ENCODE results near the gene FKBP10. TPM values are rescaled to one million over a fixed set of nuclear protein-coding genes. Genes with fewer than 3 reads are reported as not detected.

Gene FKBP10
- total RNA-seq, 1 experiment from 2014 or later: 30.0 TPM

DNA sequence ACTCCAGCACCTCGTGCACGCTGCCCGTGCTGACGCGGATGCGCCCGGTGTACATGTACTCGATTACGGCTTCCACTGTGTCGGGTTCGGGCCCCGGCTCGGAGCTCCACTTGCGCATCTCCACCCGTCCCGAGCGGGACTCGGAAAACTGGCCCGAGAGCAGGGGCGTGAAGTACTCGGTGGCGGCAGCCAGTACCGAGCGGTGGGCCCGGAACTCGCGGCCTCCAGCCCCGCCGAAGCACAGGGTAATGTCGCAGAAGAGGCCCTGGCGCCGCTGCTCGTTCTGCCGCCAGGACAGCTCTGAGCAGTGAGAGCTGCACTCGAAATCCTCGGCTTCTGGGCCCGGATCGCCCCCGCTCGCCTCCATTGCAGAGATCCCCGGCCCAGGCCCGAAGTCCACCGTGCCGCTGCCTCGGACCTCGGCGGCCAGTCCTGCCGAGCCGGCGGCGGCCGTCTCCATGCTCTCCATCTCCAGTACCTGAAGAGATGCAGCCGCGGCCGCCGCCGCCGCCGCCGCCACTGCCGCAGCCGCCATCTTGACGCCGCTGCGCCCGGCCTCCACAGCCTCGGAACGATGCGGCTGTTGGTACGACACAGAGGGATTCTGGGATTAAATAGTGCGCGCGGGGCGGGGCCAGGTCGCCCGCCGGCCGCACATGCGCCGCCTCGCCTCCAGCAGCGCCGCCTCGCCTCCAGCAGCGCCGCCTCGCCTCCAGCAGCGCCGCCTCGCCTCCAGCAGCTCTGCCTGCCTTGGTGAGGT is 52.2 kb downstream of the FKBP10 start, which contains the start of gene KLHL11:
TSS of gene KLHL11 (minus strand) at position 588 of the 760 bp plus-strand sequence. CDS start at position 535, 53 bp downstream.
- intact Hi-C loops (cut with micrococcal nuclease; ENCODE audit: unreplicated experiment): no loop called here
- peak; percentile 86 for DNase-seq (ENCODE audit: low spot score)
- BruUV-seq (replicated peaks): no TSS peak
- Histone ChIP-seq H3K27me3 (replicated peaks; ENCODE audit: insufficient read depth, low read depth, low read length, poor library complexity) (no peaks in the 10 kb centered on the region), H3K9me3 (ENCODE audit: low read depth, low read length, poor library complexity, severe bottlenecking) (no peaks in the 10 kb centered on the region), H3K4me3 (ENCODE audit: low read depth, low read length, poor library complexity, severe bottlenecking) (peak within 1 kb of the TSS; percentile 80), H3K36me3 (ENCODE audit: insufficient read depth, low read length, poor library complexity, severe bottlenecking) (peaks cover 21% of the 10 kb centered on the region), H3K4me1 (ENCODE audit: insufficient read depth, low read length, poor library complexity, severe bottlenecking) (no peaks in the 10 kb centered on the region), H3K27ac (ENCODE audit: low read depth, low read length, poor library complexity, severe bottlenecking) (peak within 1 kb of the TSS; percentile 83)
- POLR2A ChIA-PET (ENCODE audit: low non-redundant PET): no interaction called here
- CTCF ChIA-PET: no interaction called here
- no peak for TF ChIP-seq EZH2 (IDR thresholded peaks at IDR 0.05; ENCODE audit: borderline replicate concordance, low read depth, low read length, poor library complexity, severe bottlenecking)
- TF ChIP-seq, protein P1, sequence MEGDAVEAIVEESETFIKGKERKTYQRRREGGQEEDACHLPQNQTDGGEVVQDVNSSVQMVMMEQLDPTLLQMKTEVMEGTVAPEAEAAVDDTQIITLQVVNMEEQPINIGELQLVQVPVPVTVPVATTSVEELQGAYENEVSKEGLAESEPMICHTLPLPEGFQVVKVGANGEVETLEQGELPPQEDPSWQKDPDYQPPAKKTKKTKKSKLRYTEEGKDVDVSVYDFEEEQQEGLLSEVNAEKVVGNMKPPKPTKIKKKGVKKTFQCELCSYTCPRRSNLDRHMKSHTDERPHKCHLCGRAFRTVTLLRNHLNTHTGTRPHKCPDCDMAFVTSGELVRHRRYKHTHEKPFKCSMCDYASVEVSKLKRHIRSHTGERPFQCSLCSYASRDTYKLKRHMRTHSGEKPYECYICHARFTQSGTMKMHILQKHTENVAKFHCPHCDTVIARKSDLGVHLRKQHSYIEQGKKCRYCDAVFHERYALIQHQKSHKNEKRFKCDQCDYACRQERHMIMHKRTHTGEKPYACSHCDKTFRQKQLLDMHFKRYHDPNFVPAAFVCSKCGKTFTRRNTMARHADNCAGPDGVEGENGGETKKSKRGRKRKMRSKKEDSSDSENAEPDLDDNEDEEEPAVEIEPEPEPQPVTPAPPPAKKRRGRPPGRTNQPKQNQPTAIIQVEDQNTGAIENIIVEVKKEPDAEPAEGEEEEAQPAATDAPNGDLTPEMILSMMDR (conservative IDR thresholded peaks at IDR 0.05; ENCODE audit: low read depth, low read length): no peak

DNA sequence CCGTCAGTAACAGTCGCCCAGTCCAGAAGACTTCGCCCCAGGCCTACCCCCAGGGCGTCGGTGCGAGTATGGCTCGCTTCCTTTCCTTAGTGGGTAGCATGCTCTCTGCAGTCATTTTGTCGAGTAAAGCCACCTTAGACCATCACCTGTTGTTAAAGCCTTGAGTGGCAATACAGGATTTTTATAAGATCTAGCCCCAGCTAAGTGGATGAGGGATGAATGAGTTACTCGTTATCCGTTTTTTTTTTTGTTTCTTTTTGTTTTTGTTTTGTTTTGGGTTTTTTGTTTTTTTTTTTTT is 52.7 kb downstream of the FKBP10 start:
- Histone ChIP-seq H3K4me1 (ENCODE audit: insufficient read depth, low read length, poor library complexity, severe bottlenecking) (no peaks in the 10 kb centered on the region), H3K27me3 (replicated peaks; ENCODE audit: insufficient read depth, low read depth, low read length, poor library complexity) (no peaks in the 10 kb centered on the region), H3K9me3 (ENCODE audit: low read depth, low read length, poor library complexity, severe bottlenecking) (no peaks in the 10 kb centered on the region), H3K36me3 (ENCODE audit: insufficient read depth, low read length, poor library complexity, severe bottlenecking) (peaks cover 24% of the 10 kb centered on the region), H3K4me3 (ENCODE audit: low read depth, low read length, poor library complexity, severe bottlenecking) (peak overlapping the region; percentile 80), H3K27ac (ENCODE audit: low read depth, low read length, poor library complexity, severe bottlenecking) (no peak overlapping the region)
- no peak for DNase-seq (ENCODE audit: low spot score)
- ChIA-PET CTCF (no interaction called here), POLR2A (ENCODE audit: low non-redundant PET) (no interaction called here)
- intact Hi-C loops (cut with micrococcal nuclease; ENCODE audit: unreplicated experiment): no loop called here
- no TSS peak for BruUV-seq (replicated peaks)
- TF ChIP-seq, protein P1 (conservative IDR thresholded peaks at IDR 0.05; ENCODE audit: low read depth, low read length): no peak
- TF ChIP-seq EZH2 (IDR thresholded peaks at IDR 0.05; ENCODE audit: borderline replicate concordance, low read depth, low read length, poor library complexity, severe bottlenecking): no peak

DNA sequence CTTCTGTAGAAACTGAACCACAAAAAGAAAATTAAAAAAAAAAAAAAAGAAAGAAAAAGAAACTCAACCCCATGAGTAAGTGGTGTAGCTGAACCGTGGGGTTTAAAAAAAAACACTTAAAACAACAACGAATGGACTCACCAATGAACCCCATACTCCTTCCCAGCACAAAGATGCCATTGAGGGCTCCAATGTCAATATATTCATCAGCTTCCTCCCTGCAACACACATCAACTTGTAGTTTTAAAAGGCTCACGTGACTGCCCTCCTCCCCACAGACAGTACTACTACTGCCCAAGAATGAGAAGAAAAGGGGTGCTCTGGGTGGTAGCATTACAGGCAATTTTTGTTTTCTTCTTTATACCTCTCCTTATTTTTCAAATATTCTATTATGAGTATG is 55.8 kb downstream of the FKBP10 start:
- CTCF ChIA-PET: no interaction called here
- peaks cover 48% of the 10 kb centered on the region for H3K36me3 ChIP-seq (ENCODE audit: insufficient read depth, low read length, poor library complexity, severe bottlenecking)
- POLR2A ChIA-PET (ENCODE audit: low non-redundant PET): no interaction called here
- intact Hi-C loops (cut with micrococcal nuclease; ENCODE audit: unreplicated experiment): no loop called here
- H3K9me3 ChIP-seq (ENCODE audit: low read depth, low read length, poor library complexity, severe bottlenecking): no peaks in the 10 kb centered on the region
- no peak overlapping the region for H3K27ac ChIP-seq (ENCODE audit: low read depth, low read length, poor library complexity, severe bottlenecking)
- H3K4me1 ChIP-seq (ENCODE audit: insufficient read depth, low read length, poor library complexity, severe bottlenecking): no peaks in the 10 kb centered on the region
- H3K4me3 ChIP-seq (ENCODE audit: low read depth, low read length, poor library complexity, severe bottlenecking): no peak overlapping the region
- TF ChIP-seq, protein P1 (conservative IDR thresholded peaks at IDR 0.05; ENCODE audit: low read depth, low read length): no peak
- TF ChIP-seq EZH2 (IDR thresholded peaks at IDR 0.05; ENCODE audit: borderline replicate concordance, low read depth, low read length, poor library complexity, severe bottlenecking): no peak
- BruUV-seq (replicated peaks): no TSS peak
- no peaks in the 10 kb centered on the region for H3K27me3 ChIP-seq (replicated peaks; ENCODE audit: insufficient read depth, low read depth, low read length, poor library complexity)
- no peak for DNase-seq (ENCODE audit: low spot score)

Data from A673 (cell line).